Ovary (tissue), 3 donors: Measurements from ENCODE around the gene TNFRSF17.

Source experiments
- CTCF ChIP-seq, 3 donors: fragments of 450-650 bp in 2 of 3; fragments of 200-600 bp in 1 of 3; IDR thresholded peaks; one replicate each; pipeline versions ENCODE4 v1.5.1 to v1.8.0; 2016 to 2022; ENCODE audit warnings: antibody characterized with exemption in 3 of 3, mild to moderate bottlenecking in 1 of 3
- POLR2A ChIP-seq: fragments of 450-650 bp; IDR thresholded peaks from one replicate; pipeline ENCODE4 v1.6.1; 2017; ENCODE audit warnings: antibody characterized with exemption, mild to moderate bottlenecking, moderate library complexity
- donor health status: DM: no; HTN: no; CAD: no.

GRCh38 chr16:11990702-11991390 is 25.8 kb downstream of the TNFRSF17 start:
- TF ChIP-seq POLR2A, result no peak
- no peak for TF ChIP-seq CTCF (IDR thresholded peaks at IDR 0.05)
